Gastrocnemius medialis (tissue), 4 donors: ENCODE results near the gene BBS1. TPM values are rescaled to one million over a fixed set of nuclear protein-coding genes. Genes with fewer than 3 reads are reported as not detected.

Experiments
- ATAC-seq, 2 donors: fragments of 150-250 bp; one replicate each; pipeline ENCODE4 v1.9.1; 2016
- DNase-seq, 2 donors: peaks; one replicate each; pipeline ENCODE4 v3.0.0-alpha.2; 2019
- H3K27ac ChIP-seq, 4 donors: fragments of 200-600 bp; sonication (generic); 1 replicate in 1 of 4; 2 replicates in 3 of 4; pipeline ENCODE4 v1.5.1; 2016 to 2018; ENCODE audit warnings: mild to moderate bottlenecking in 2 of 4, moderate library complexity in 1 of 4
- H3K27me3 ChIP-seq, 3 donors: fragments of 200-600 bp; sonication (generic) in 2 of 3; 1 replicate in 1 of 3; 2 replicates in 2 of 3; pipeline versions ENCODE4 v1.5.1 to v1.6.0; 2016 to 2019; ENCODE audit warnings: mild to moderate bottlenecking in 1 of 3, moderate library complexity in 1 of 3
- H3K36me3 ChIP-seq, 2 donors: fragments of 200-600 bp; sonication (generic) in 1 of 2; one replicate each; pipeline ENCODE4 v1.5.1; 2017 to 2018
- H3K4me1 ChIP-seq, 2 donors: fragments of 200-600 bp; sonication (generic) in 1 of 2; one replicate each; pipeline ENCODE4 v1.5.1; 2016 to 2017; ENCODE audit warnings: mild to moderate bottlenecking in 2 of 2
- H3K4me3 ChIP-seq, 4 donors: fragments of 200-600 bp; sonication (generic) in 3 of 4; 1 replicate in 1 of 4; 2 replicates in 3 of 4; pipeline ENCODE4 v1.5.1; 2016 to 2019; ENCODE audit warnings: mild to moderate bottlenecking in 2 of 4
- H3K9me3 ChIP-seq, 3 donors: fragments of 200-600 bp; sonication (generic) in 2 of 3; 1 replicate in 1 of 3; 2 replicates in 2 of 3; pipeline ENCODE4 v1.5.1; 2016 to 2019
- CTCF ChIP-seq, 5 experiments: fragments of 450-650 bp in 3 of 5; fragments of 200-600 bp in 2 of 5; sonication (generic) in 2 of 5; IDR thresholded peaks in 4 of 5; conservative IDR thresholded peaks in 1 of 5; 1 replicate in 4 of 5; 2 replicates in 1 of 5; pipeline ENCODE4 v1.5.1; 2016 to 2019; ENCODE audit warnings: antibody characterized with exemption in 5 of 5, mild to moderate bottlenecking in 3 of 5, moderate library complexity in 3 of 5
- POLR2A ChIP-seq, 2 donors: fragments of 450-650 bp; IDR thresholded peaks; one replicate each; pipeline ENCODE4 v1.6.1; 2017; ENCODE audit warnings: antibody characterized with exemption in 2 of 2, mild to moderate bottlenecking in 2 of 2, moderate library complexity in 2 of 2
- in situ Hi-C, 4 donors: fragments of 200-750 bp; cut with MboI; loops; one replicate each; pipeline versions ENCODE4 v1.15.0 to v1.8.0; 2017; ENCODE audit warnings: low sequenced_read_pairs in 4 of 4
- intact Hi-C: fragments of 100-400 bp; cut with DNase I; formaldehyde crosslinking; loops from one replicate; pipeline ENCODE4 v1.15.1; 2023; ENCODE audit warnings: low total_unique reads
- total RNA-seq, 4 donors: library from RNA; depleted of rRNA; stranded (reverse); fragments of >200 nt; gene quantifications; one replicate each; pipeline versions ENCODE4 v1.1.0 to v1.2.3, GENCODE V29; 2016

Gene BBS1
- total RNA-seq, 4 donors from 2014 or later, result 19.8 to 34.5 (median 31.2) TPM

- peaks cover 0 to 8% of the 10 kb centered on the region in 2 donors for H3K36me3 ChIP-seq
- H3K4me1 ChIP-seq, result peaks cover 9 to 10% of the 10 kb centered on the region in 2 donors
- no peaks in the 10 kb centered on the region for H3K27me3 ChIP-seq
- H3K27ac ChIP-seq, result peak within 1 kb of the TSS; percentile 86 to 96 (median 89)
- DNase-seq (peak; percentile 96 to 97), ATAC-seq (peak; percentile 90 to 92)
- TF ChIP-seq CTCF (IDR thresholded peaks at IDR 0.05 in 4 of 5, conservative IDR thresholded peaks at IDR 0.05 in 1 of 5) (peak in 1 of 5 experiments; percentile 21), POLR2A (IDR thresholded peaks at IDR 0.05) (peak; percentile 89 to 93)
- H3K9me3 ChIP-seq, result no peaks in the 10 kb centered on the region
- in situ Hi-C loops, result no loop called here
- intact Hi-C loops, result loop anchor here (1.0 to 5.0 kb wide), 6 partner anchors 14 to 623 kb away; partner anchors contain the start of genes BBS1, CCDC87, CCS and CFL1
- peak within 1 kb of the TSS; percentile 62 to 95 (median 79) for H3K4me3 ChIP-seq
These were observed 30.1 kb upstream of the BBS1 start, which contains the start of gene DPP3 for GRCh38 chr11:66480117-66480938. Gene DPP3 (plus strand): TSS chr11:66480434. CDS start chr11:66482201, 1,767 bp downstream.

GRCh38 chr11:66484806-66485380 lies 25.5 kb upstream of the BBS1 start:
- intact Hi-C loops, result loop anchor here (5.0 kb wide), 3 partner anchors 107 to 628 kb away; partner anchors contain the start of genes CCDC87, CCS, CFL1 and RBM4B
- Histone ChIP-seq H3K27me3 (no peaks in the 10 kb centered on the region), H3K36me3 (peaks cover 0 to 35% of the 10 kb centered on the region in 2 donors), H3K4me3 (no peak overlapping the region), H3K27ac (no peak overlapping the region), H3K9me3 (no peaks in the 10 kb centered on the region), H3K4me1 (peaks cover 5% of the 10 kb centered on the region in 2 donors)
- DNase-seq (no peak), ATAC-seq (no peak)
- in situ Hi-C loops, result no loop called here
- no peak for TF ChIP-seq CTCF (IDR thresholded peaks at IDR 0.05 in 4 of 5, conservative IDR thresholded peaks at IDR 0.05 in 1 of 5)
- no peak for TF ChIP-seq POLR2A (IDR thresholded peaks at IDR 0.05)

GRCh38 chr11:66488957-66489356 lies 21.5 kb upstream of the BBS1 start:
- Histone ChIP-seq H3K4me1 (no peaks in the 10 kb centered on the region), H3K4me3 (no peak overlapping the region), H3K9me3 (no peaks in the 10 kb centered on the region), H3K27ac (no peak overlapping the region), H3K36me3 (peaks cover 0 to 57% of the 10 kb centered on the region in 2 donors), H3K27me3 (no peaks in the 10 kb centered on the region)
- intact Hi-C loops (no loop called here), in situ Hi-C loops (no loop called here)
- no peak for DNase-seq
- ATAC-seq, result no peak
- TF ChIP-seq CTCF (IDR thresholded peaks at IDR 0.05 in 4 of 5, conservative IDR thresholded peaks at IDR 0.05 in 1 of 5) (no peak), POLR2A (IDR thresholded peaks at IDR 0.05) (no peak)

GRCh38 chr11:66489636-66490035 lies 20.8 kb upstream of the BBS1 start:
- TF ChIP-seq CTCF (IDR thresholded peaks at IDR 0.05 in 4 of 5, conservative IDR thresholded peaks at IDR 0.05 in 1 of 5), result no peak
- no peak for TF ChIP-seq POLR2A (IDR thresholded peaks at IDR 0.05)
- peaks cover 0 to 57% of the 10 kb centered on the region in 2 donors for H3K36me3 ChIP-seq
- no peaks in the 10 kb centered on the region for H3K4me1 ChIP-seq
- no peaks in the 10 kb centered on the region for H3K27me3 ChIP-seq
- H3K27ac ChIP-seq, result no peak overlapping the region
- ATAC-seq, result no peak
- H3K4me3 ChIP-seq, result no peak overlapping the region
- in situ Hi-C loops, result no loop called here
- intact Hi-C loops, result no loop called here
- no peaks in the 10 kb centered on the region for H3K9me3 ChIP-seq
- no peak for DNase-seq
